ENCODE measurements around the gene MME.

The MME gene

GRCh38 chr3:155149494-155149893 is 69.4 kb downstream of the MME start:
- DNase-seq (ENCODE audit: low read depth): no peak

GRCh38 chr3:155153242-155154186 is 73.4 kb downstream of the MME start:
- DNase-seq (ENCODE audit: low read depth): no peak

GRCh38 chr3:155154255-155154654 is 74.1 kb downstream of the MME start:
- no peak for DNase-seq (ENCODE audit: low read depth)

GRCh38 chr3:155158346-155159037 is 78.4 kb downstream of the MME start:
- no peak for DNase-seq (ENCODE audit: low read depth)

GRCh38 chr3:155159301-155159700 is 79.2 kb downstream of the MME start:
- DNase-seq (ENCODE audit: low read depth): no peak

GRCh38 chr3:155161640-155162292 is 81.6 kb downstream of the MME start:
- no peak for DNase-seq (ENCODE audit: low read depth)

GRCh38 chr3:155164306-155164705 is 84.2 kb downstream of the MME start:
- DNase-seq (ENCODE audit: low read depth): no peak

GRCh38 chr3:155166441-155166840 is 86.3 kb downstream of the MME start:
- DNase-seq (ENCODE audit: low read depth): no peak

GRCh38 chr3:155169197-155169596 is 89.1 kb downstream of the MME start:
- DNase-seq (ENCODE audit: low read depth): no peak

GRCh38 chr3:155173771-155174170 is 93.7 kb downstream of the MME start:
- no peak for DNase-seq (ENCODE audit: low read depth)

- DNase-seq (ENCODE audit: low read depth): no peak
Measured at GRCh38 chr3:155178810-155179436, 98.8 kb downstream of the MME start.

GRCh38 chr3:155179437-155179827 is 99.3 kb downstream of the MME start:
- no peak for DNase-seq (ENCODE audit: low read depth)

GRCh38 chr3:155179966-155180757 is 100.0 kb downstream of the MME start:
- DNase-seq (ENCODE audit: low read depth): no peak

- DNase-seq (ENCODE audit: low read depth): no peak
Measured at GRCh38 chr3:155182467-155182866, 102.3 kb downstream of the MME start.

- no peak for DNase-seq (ENCODE audit: low read depth)
Measured at GRCh38 chr3:155184011-155184410, 103.9 kb downstream of the MME start.

GRCh38 chr3:155185631-155186071 is 105.5 kb downstream of the MME start:
- peak; percentile 39 for DNase-seq (ENCODE audit: low read depth)

GRCh38 chr3:155188031-155188430 is 107.9 kb downstream of the MME start:
- no peak for DNase-seq (ENCODE audit: low read depth)

GRCh38 chr3:155189478-155189877 is 109.4 kb downstream of the MME start:
- no peak for DNase-seq (ENCODE audit: low read depth)

GRCh38 chr3:155190691-155191090 is 110.6 kb downstream of the MME start:
- DNase-seq (ENCODE audit: low read depth): no peak

- DNase-seq (ENCODE audit: low read depth): no peak
Measured at GRCh38 chr3:155192957-155193746, 113.0 kb downstream of the MME start.

GRCh38 chr3:155193868-155194267 is 113.7 kb downstream of the MME start:
- DNase-seq (ENCODE audit: low read depth): no peak
